Large intestine (tissue), 3 donors: ENCODE data around the gene TRMT10B. TPM values are rescaled to one million over a fixed set of nuclear protein-coding genes. Genes with fewer than 3 reads are reported as not detected.

Experiments
- DNase-seq, 2 donors: peaks; one replicate each; pipeline versions ENCODE4 v3.0.0 to v3.0.0-alpha.2; 2013
- H3K27ac ChIP-seq: one replicate; pipeline ENCODE4 v1.5.1; 2013; ENCODE audit warnings: low read length
- H3K27me3 ChIP-seq: 2 replicates; pipeline ENCODE4 v1.6.1; 2013; ENCODE audit warnings: low read length; ENCODE audit not compliant: control insufficient read depth, insufficient read depth
- H3K36me3 ChIP-seq: 2 replicates; pipeline ENCODE4 v1.6.1; 2013; ENCODE audit warnings: low read length; ENCODE audit not compliant: control insufficient read depth, insufficient read depth
- H3K4me1 ChIP-seq: one replicate; pipeline ENCODE4 v1.6.1; 2013; ENCODE audit warnings: low read length; ENCODE audit not compliant: control insufficient read depth, insufficient read depth
- H3K4me3 ChIP-seq: one replicate; pipeline ENCODE4 v1.5.1; 2013; ENCODE audit warnings: low read length
- H3K9me3 ChIP-seq: one replicate; pipeline ENCODE4 v1.6.1; 2013; ENCODE audit warnings: mild to moderate bottlenecking, low read depth, low read length, moderate library complexity; ENCODE audit not compliant: control insufficient read depth
- WGBS: methylation state at CpG from one replicate; pipeline ENCODE4 v1.1.5; 2013; ENCODE audit warnings: low lambda C conversion rate; ENCODE audit not compliant: insufficient coverage; 5-methylcytosine and 5-hydroxymethylcytosine counted together
- polyA plus RNA-seq: library from polyadenylated mRNA; unstranded; fragments of 120-200 nt; gene quantifications from one replicate; pipeline ENCODE4 v1.2.1, GENCODE V29; 2013

TRMT10B gene
- polyA plus RNA-seq, 1 donor, result 25.0 TPM

DNA sequence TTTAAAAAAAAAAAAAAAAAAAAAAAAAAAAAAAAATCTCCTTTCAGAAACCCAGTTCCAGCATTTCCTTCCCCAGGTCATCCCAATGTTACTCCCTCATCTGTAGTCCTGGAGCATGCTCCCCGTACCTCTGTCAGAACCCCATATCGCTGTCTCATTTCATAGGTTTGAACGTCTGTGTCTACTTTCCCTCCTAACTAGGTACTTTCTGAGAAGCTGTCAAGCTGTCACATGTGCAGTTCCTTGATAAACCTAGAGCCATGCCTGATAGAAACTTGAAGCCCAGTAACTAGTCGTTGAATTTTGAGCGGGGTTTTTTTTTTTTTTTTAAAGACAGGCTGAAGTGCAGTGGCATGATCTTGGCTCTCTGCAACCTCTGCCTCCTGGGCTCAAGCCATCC is 15.7 kb downstream of the TRMT10B start:
- WGBS, result no CpG with 5 or more reads among the region's 5 CpGs
- peaks cover 38% of the 10 kb centered on the region for H3K36me3 ChIP-seq
- H3K4me3 ChIP-seq, result no peak overlapping the region
- no peaks in the 10 kb centered on the region for H3K27me3 ChIP-seq
- no peak overlapping the region for H3K27ac ChIP-seq
- no peaks in the 10 kb centered on the region for H3K9me3 ChIP-seq
- H3K4me1 ChIP-seq, result no peaks in the 10 kb centered on the region
- no peak for DNase-seq

DNA sequence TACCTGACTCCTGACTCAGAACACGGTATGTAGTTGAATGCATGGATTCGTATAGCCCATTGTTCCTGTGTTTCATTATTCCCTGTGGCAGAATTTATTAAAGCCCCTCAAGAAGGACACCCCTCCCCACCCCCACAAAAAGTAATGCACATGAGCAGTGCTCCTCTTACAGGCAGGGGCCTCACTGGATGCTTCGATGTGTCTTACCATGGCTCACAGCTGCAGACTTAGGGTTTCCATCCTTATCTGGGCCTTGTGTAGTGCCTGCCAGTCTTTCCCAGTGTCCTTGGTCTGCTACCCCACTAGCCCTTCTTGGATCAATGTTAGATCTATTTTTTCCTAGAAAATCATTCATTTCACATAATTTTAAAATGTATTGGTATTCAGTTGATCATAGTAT is 16.4 kb downstream of the TRMT10B start:
- Histone ChIP-seq H3K9me3 (no peaks in the 10 kb centered on the region), H3K4me3 (no peak overlapping the region), H3K36me3 (peaks cover 38% of the 10 kb centered on the region), H3K27ac (no peak overlapping the region), H3K27me3 (no peaks in the 10 kb centered on the region), H3K4me1 (no peaks in the 10 kb centered on the region)
- DNase-seq, result no peak
- WGBS, result no CpG with 5 or more reads among the region's 3 CpGs

DNA sequence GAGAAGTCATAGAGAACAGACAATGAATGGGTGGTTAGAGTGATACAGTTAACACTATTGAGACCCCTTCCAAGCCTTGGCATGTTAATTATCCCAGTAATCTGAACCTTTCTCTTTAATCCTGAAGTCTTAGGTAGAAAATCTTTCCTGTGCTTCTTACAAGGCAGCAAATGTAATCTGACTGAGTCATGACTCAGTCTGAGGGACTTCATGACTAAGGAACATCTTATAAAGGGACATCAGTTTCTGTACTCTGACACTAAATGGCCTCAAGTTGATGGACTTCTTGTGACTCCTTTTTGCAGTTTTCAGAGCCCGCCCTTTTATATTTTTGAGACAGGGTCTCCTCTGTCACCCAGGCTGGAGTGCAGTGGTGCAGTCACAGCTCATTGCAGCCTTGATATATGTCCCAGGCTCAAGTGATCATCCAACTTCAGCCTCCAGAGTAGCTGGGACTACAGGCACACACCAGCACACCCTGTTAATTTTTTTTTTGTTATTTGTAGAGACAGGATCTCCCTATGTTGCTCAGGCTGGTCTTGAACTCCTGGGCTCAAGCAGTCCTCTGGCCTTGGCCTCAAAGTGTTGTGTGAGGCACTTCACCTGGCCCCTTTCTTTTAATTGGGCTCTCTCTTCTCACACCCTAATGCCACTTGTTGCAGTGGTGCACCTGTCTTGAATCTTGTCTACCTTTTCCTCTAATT is 21.8 kb downstream of the TRMT10B start:
- Histone ChIP-seq H3K4me1 (no peaks in the 10 kb centered on the region), H3K27me3 (no peaks in the 10 kb centered on the region), H3K9me3 (no peaks in the 10 kb centered on the region), H3K4me3 (no peak overlapping the region), H3K36me3 (peaks cover 61% of the 10 kb centered on the region), H3K27ac (no peak overlapping the region)
- no peak for DNase-seq
- no CpG with 5 or more reads among the region's 1 CpG for WGBS

DNA sequence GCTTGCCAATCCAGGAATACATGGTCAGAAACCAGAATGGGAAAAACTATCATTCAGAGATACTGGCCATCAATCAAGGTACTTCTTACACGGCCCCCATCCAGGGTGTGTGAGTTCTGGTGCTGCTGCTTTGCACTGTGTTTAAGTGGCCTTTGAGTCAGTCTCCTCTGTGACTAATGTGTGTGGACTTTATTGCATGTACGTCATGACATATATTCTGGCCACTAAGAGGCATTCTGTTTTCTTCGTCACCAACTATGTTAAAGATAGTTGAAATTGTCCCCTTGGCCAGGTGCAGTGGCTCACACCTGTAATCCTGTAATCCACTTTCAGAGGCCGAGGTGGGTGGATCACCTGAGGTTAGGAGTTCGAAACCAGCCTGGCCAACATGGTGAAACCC is 22.7 kb downstream of the TRMT10B start:
- Histone ChIP-seq H3K4me1 (no peaks in the 10 kb centered on the region), H3K36me3 (peaks cover 67% of the 10 kb centered on the region), H3K9me3 (no peaks in the 10 kb centered on the region), H3K27ac (no peak overlapping the region), H3K27me3 (no peaks in the 10 kb centered on the region), H3K4me3 (no peak overlapping the region)
- no peak for DNase-seq
- WGBS, result no CpG with 5 or more reads among the region's 5 CpGs

- H3K27me3 ChIP-seq, result no peaks in the 10 kb centered on the region
- WGBS, result 60% methylated on average over 1 of the region's 2 CpGs
- H3K4me3 ChIP-seq, result no peak overlapping the region
- H3K4me1 ChIP-seq, result no peaks in the 10 kb centered on the region
- H3K9me3 ChIP-seq, result no peaks in the 10 kb centered on the region
- H3K36me3 ChIP-seq, result peaks cover 71% of the 10 kb centered on the region
- DNase-seq, result no peak
- H3K27ac ChIP-seq, result no peak overlapping the region
Measured at GRCh38 chr9:37778534-37778933, 24.9 kb downstream of the TRMT10B start.

GRCh38 chr9:37784291-37784615 is 30.6 kb downstream of the TRMT10B start:
- peaks cover 10% of the 10 kb centered on the region for H3K27me3 ChIP-seq
- peak overlapping the region; percentile 74 for H3K27ac ChIP-seq
- H3K36me3 ChIP-seq, result peaks cover 30% of the 10 kb centered on the region
- no CpG with 5 or more reads among the region's 6 CpGs for WGBS
- peaks cover 8% of the 10 kb centered on the region for H3K9me3 ChIP-seq
- peak in 1 of 2 donors; percentile 17 for DNase-seq
- peaks cover 3% of the 10 kb centered on the region for H3K4me1 ChIP-seq
- peak overlapping the region; percentile 80 for H3K4me3 ChIP-seq

DNA sequence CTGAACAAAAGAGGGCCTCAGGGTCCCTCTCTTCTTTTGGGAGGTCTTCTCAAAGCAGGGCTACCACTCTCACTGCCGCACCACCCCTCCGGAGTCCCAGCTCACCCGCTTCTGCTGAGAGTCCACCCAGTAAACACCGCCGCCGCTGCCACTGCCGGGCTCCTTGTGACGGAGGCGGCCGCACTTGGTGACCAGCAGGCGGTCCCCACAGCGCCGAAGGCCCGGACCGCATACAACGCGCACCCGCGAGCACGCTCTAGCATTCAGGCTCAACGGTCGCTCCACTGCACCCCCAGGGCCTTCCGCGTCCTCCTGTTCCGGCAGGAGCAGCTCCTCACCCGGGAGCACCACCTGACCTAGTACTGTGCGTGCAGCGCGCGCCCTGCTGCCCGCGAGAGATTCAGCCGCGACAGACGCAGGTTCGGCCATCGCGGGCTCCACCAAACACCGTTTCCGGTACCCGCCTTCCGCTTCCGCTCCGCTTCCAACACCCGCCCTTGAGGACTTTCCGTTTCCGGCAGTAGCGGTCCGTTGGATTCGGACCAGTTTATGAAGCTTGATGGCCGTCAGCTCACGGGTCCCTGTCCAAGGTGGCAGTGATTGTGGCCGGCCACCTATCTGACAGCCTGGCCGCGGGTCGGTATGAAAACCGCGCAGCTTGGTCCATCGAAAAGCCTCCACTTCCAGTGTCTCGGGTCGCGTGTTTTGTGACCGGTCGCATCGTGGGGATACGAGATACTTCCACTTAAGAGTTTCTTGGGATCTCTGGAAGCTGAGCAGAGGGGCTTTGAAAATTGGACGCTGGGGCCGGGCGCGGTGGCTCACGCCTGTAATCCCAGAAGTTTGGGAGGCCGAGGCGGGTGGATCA is 31.2 kb downstream of the TRMT10B start, which contains the start of gene EXOSC3:
TSS of gene EXOSC3 (minus strand) at position 449 of the 868 bp plus-strand sequence. CDS start at position 429, 20 bp downstream.
- peaks cover 25% of the 10 kb centered on the region for H3K36me3 ChIP-seq
- peaks cover 10% of the 10 kb centered on the region for H3K27me3 ChIP-seq
- H3K9me3 ChIP-seq, result peaks cover 8% of the 10 kb centered on the region
- H3K27ac ChIP-seq, result peak within 1 kb of the TSS; percentile 74
- H3K4me1 ChIP-seq, result peaks cover 3% of the 10 kb centered on the region
- peak within 1 kb of the TSS; percentile 80 for H3K4me3 ChIP-seq
- no CpG with 5 or more reads among the region's 73 CpGs for WGBS
- DNase-seq, result peak; percentile 82 to 92

GRCh38 chr9:37787059-37787458 is 33.5 kb downstream of the TRMT10B start:
- Histone ChIP-seq H3K27me3 (peaks cover 10% of the 10 kb centered on the region), H3K9me3 (peaks cover 8% of the 10 kb centered on the region), H3K27ac (no peak overlapping the region), H3K36me3 (peaks cover 13% of the 10 kb centered on the region), H3K4me1 (peaks cover 3% of the 10 kb centered on the region), H3K4me3 (no peak overlapping the region)
- WGBS, result no CpG with 5 or more reads among the region's 45 CpGs
- DNase-seq, result no peak

DNA sequence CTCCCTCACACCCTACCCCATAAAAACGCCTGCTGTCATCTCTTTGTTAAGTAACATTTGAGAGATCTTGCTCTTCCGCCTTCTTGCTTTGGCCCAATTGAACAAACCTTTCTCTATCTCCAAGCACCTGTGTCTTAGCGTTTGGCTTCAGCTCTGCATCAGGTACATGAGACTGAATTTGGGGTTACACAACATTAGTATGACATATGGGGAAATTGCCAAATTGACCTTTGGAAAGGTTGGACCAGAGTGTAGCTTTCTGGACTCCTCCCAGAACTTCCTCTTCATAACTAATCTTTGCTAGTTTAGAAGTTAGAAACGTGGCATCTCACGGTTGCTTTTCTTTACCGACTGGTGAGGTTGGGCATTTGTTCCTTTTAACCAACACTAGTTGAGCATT is 34.7 kb downstream of the TRMT10B start:
- no peak overlapping the region for H3K4me3 ChIP-seq
- peaks cover 8% of the 10 kb centered on the region for H3K9me3 ChIP-seq
- peaks cover 3% of the 10 kb centered on the region for H3K4me1 ChIP-seq
- no peak for DNase-seq
- H3K27me3 ChIP-seq, result peaks cover 10% of the 10 kb centered on the region
- 96% methylated on average over 5 of the region's 6 CpGs for WGBS
- H3K27ac ChIP-seq, result no peak overlapping the region
- peaks cover 4% of the 10 kb centered on the region for H3K36me3 ChIP-seq

DNA sequence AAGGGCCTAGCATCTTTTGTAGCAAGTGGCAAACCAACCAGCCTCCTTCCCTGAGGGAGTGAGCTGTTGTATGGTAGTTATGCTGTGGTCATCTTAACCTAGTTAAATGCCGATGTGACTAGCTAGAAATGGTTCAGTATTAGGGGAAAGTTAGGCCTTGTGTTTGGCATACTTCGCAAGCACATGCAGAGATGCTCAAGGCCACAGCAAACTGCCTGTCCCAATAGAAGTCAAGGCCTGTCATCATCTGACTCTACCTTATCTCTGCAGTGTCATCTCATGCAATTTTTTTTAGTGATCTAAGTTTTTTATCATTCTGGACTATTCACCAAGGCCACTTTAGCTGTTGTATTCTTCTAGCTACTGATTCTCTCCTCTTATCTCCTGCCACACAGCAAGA is 36.5 kb downstream of the TRMT10B start:
- peaks cover 10% of the 10 kb centered on the region for H3K27me3 ChIP-seq
- peaks cover 2% of the 10 kb centered on the region for H3K36me3 ChIP-seq
- no peak for DNase-seq

More for the DNA sequence above, 36.5 kb downstream of the TRMT10B start:
- Histone ChIP-seq H3K4me1 (peaks cover 3% of the 10 kb centered on the region), H3K27ac (no peak overlapping the region), H3K9me3 (peaks cover 8% of the 10 kb centered on the region), H3K4me3 (no peak overlapping the region)
- WGBS, result no CpG with 5 or more reads among the region's 2 CpGs
